Mesodermal cell (in vitro differentiated cells): Measurements from ENCODE around the gene DAB2IP.

Experiments used
- H3K27ac ChIP-seq: 2 replicates; pipeline ENCODE4 v1.7.0; 2013; ENCODE audit warnings: mild to moderate bottlenecking, low read depth, low read length, moderate library complexity; ENCODE audit not compliant: severe bottlenecking
- H3K36me3 ChIP-seq: 2 replicates; pipeline ENCODE4 v1.7.1; 2013; ENCODE audit warnings: mild to moderate bottlenecking, low read length, moderate library complexity; ENCODE audit not compliant: control insufficient read depth, insufficient read depth
- H3K4me1 ChIP-seq: one replicate; pipeline ENCODE4 v1.7.1; 2013; ENCODE audit warnings: mild to moderate bottlenecking, low read length; ENCODE audit not compliant: insufficient read depth, control insufficient read depth, poor library complexity, severe bottlenecking
- H3K4me3 ChIP-seq: 2 replicates; pipeline ENCODE4 v1.7.0; 2013; ENCODE audit warnings: low read length, control low read depth, mild to moderate bottlenecking; ENCODE audit not compliant: insufficient read depth, poor library complexity, severe bottlenecking; ENCODE audit errors: extremely low read depth
- H3K9me3 ChIP-seq: 2 replicates; pipeline ENCODE4 v1.7.1; 2013; ENCODE audit warnings: mild to moderate bottlenecking, low read length, moderate library complexity; ENCODE audit not compliant: control insufficient read depth
- WGBS, 2 experiments: methylation state at CpG; one replicate each; pipeline ENCODE4 v1.1.5; 2013; ENCODE audit warnings: missing lambda C conversion rate in 2 of 2; ENCODE audit not compliant: insufficient coverage in 2 of 2; 5-methylcytosine and 5-hydroxymethylcytosine counted together

DAB2IP gene

GRCh38 chr9:121780177-121781040 lies 129.0 kb downstream of the DAB2IP start:
- H3K27ac ChIP-seq: no peak overlapping the region
- peaks cover 28% of the 10 kb centered on the region for H3K4me1 ChIP-seq
- 94% methylated on average over 9 to 16 of the region's 17 CpGs for WGBS, 2 experiments

DNA sequence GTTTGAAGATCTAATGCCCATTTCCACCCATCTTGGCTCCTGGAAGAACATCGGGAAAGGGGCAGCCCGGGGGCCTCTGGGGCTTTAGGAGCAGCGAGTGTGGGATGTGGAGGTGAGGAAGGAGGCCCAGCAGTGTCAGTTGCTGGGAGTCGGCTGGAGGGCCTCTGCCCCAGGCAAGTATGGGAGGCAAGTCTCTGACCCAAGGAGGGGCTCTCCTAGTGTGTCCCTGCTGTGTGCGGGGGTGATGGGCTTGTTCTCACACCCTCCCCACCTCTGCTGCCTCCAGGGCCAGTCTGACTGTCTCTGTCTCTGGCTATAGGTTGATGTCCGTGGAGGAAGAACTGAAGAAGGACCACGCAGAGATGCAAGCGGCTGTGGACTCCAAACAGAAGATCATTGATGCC lies 129.7 kb downstream of the DAB2IP start:
- peaks cover 28% of the 10 kb centered on the region for H3K4me1 ChIP-seq
- no peaks in the 10 kb centered on the region for H3K9me3 ChIP-seq
- no peak overlapping the region for H3K27ac ChIP-seq
- WGBS, 2 experiments: 96 to 100% methylated on average over 3 to 7 of the region's 8 CpGs
- peaks cover 85% of the 10 kb centered on the region for H3K36me3 ChIP-seq
- no peak overlapping the region for H3K4me3 ChIP-seq

More at GRCh38 chr9:121780177-121781040, 129.0 kb downstream of the DAB2IP start:
- no peaks in the 10 kb centered on the region for H3K9me3 ChIP-seq
- H3K36me3 ChIP-seq: peaks cover 89% of the 10 kb centered on the region
- H3K4me3 ChIP-seq: no peak overlapping the region

GRCh38 chr9:121781701-121782464 lies 130.4 kb downstream of the DAB2IP start:
- Histone ChIP-seq H3K27ac (no peak overlapping the region), H3K4me3 (no peak overlapping the region), H3K36me3 (peaks cover 78% of the 10 kb centered on the region), H3K9me3 (no peaks in the 10 kb centered on the region), H3K4me1 (peaks cover 28% of the 10 kb centered on the region)
- WGBS, 2 experiments: 94 to 95% methylated on average over 12 to 14 of the region's 17 CpGs

DNA sequence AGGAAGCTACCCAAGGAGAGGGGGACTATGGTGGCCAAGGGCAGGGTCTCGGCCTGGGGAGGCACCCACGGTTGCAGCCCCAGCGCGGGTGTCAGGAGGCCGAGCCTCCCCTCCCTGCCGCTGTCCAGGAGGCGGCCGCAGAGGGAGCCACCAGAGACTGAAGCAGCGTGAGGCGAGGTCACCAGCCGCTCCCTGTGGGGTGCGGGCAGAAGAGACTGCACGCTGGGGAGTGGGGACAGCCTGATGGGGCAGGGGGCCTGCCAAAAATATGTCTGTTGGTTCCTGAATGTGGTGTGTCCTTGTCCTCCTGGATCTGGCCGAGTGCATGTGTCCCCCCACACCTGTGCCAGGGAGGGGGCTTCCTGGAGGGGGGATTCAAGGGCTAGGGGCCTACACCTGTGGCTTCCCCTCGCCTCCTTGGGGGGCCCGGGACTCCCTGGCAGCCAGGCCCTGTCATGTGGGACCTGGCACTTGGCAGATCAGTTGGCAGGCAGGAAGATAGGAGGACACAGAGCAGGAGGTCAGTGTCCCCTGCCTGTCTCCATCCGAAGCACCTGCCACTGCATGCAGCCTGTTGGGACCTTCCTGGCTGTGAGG lies 131.2 kb downstream of the DAB2IP start:
- Histone ChIP-seq H3K4me3 (no peak overlapping the region), H3K27ac (no peak overlapping the region), H3K9me3 (no peaks in the 10 kb centered on the region), H3K4me1 (peaks cover 28% of the 10 kb centered on the region), H3K36me3 (peaks cover 71% of the 10 kb centered on the region)
- WGBS, 2 experiments: 95 to 97% methylated on average over 8 to 16 of the region's 17 CpGs

DNA sequence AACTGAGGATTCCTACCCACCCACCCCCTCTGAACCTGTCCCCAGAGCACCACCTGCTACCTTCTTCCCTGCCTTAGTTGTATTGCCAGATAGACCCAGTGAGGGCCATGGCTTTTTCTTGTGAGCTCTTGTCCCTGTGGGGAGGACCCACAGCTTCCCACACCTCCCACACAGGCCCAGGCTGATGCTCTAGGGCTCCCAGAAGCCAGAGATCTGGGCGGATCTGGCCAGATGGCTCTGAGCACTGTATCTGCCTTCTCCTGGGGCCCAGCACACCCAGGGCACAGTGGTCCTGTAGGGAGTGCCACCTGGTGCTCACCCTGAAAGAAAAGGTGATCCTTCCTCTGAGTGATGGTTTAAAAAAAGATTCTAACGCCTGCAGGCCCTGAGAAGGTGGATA lies 131.7 kb downstream of the DAB2IP start:
- H3K4me1 ChIP-seq: peaks cover 27% of the 10 kb centered on the region
- H3K27ac ChIP-seq: no peak overlapping the region
- H3K9me3 ChIP-seq: no peaks in the 10 kb centered on the region
- 100% methylated on average over 2 of the region's 2 CpGs; no CpG with 5 or more reads in 1 of the 2 experiments for WGBS, 2 experiments
- H3K36me3 ChIP-seq: peaks cover 66% of the 10 kb centered on the region
- no peak overlapping the region for H3K4me3 ChIP-seq

DNA sequence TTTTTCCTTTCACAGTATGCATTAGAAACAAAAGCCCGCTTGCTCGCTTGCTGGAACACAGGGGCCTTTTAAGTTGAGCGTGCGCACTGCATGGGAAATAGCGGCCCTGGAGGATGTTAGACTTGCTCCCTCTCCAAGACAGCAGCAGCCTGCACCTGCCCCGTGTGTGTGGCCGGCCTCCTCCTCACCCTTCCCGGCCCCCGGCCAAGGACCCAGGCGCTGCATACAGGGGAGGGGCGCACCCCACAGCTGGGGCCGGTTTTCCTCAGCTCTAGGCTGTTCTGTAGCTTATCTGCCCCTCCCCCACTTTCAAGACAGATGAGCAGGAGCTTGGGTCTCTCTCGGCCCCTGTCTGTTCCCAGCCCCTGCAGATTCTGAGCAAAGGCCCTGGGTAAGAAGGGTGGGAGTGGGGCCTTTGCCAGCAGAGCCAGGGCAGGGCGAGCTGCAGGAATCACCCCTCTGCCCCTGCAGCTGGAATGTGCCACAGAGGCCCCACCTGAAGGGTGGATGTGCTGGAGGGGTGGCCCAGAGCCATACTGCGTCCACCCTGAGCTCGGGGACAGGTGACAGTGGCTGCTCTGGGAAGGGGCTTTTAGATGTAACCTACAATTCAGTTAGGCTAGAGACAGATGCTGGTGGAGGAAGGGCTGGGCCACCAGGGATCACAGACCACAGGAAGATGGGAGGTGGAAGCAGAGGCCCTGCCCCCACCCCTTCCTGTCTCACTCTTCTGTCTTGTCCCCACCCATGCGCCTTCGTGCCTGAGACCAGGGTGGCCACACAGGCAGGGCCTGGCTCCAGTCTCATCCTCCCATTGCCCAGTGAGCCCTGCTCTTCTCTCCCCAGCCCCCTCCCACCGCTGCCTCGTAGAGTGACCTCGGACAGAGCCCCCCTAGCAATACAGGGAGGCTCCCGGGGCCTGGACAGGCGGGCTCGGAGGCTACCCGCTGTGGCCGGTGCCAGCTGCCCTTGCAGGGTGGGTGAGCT lies 132.4 kb downstream of the DAB2IP start:
- peaks cover 64% of the 10 kb centered on the region for H3K36me3 ChIP-seq

GRCh38 chr9:121784731-121785411 lies 133.4 kb downstream of the DAB2IP start:
- Histone ChIP-seq H3K4me3 (no peak overlapping the region), H3K36me3 (peaks cover 58% of the 10 kb centered on the region), H3K4me1 (peaks cover 19% of the 10 kb centered on the region), H3K27ac (no peak overlapping the region), H3K9me3 (no peaks in the 10 kb centered on the region)
- 67 to 73% methylated on average over 10 of the region's 17 CpGs for WGBS, 2 experiments

More for the DNA sequence above, 132.4 kb downstream of the DAB2IP start:
- no peak overlapping the region for H3K27ac ChIP-seq
- H3K4me1 ChIP-seq: peaks cover 20% of the 10 kb centered on the region
- WGBS, 2 experiments: 76 to 79% methylated on average over 23 to 24 of the region's 26 CpGs
- H3K4me3 ChIP-seq: no peak overlapping the region
- no peaks in the 10 kb centered on the region for H3K9me3 ChIP-seq

DNA sequence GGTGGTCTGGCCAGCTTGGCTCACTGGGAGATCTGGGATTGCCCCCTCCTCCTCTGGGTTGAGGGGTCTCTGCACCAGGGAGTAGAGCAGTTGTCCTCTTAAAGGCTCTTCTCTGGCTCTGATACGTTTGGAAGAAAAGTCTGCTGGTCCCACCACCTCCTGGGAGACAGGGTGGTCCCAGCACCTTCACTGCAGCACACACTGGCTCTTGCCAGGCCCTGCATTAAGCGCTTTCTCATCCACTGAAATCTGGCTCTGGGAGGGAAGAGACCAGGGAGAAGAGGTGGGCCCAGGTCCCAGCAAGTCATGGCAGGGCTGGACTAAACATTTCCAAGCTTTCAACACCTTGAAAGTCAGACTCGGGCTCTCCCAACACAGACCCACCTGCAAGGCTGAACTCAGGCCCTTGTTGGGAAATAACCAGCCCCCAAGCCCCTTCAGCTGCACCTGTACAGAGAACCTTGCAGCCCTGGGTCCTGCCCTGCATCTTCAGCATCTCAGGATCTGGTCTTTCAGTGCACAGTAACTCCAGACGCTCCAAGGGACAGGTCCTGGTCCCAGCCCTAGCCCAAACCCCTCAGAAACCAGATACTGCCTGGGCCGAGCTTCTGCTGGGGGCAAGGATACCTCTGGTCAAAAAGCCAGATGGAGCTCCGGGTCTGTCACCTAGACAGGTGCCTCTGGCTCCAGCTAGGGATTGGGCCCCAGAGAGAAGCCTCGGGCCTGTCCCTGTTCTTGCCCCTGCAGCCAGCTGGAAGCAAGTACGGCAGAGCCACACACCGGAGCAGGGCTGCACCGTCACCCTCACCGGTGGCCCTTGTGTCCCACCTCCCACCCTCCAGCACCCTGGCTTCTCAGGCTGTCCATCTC lies 134.5 kb downstream of the DAB2IP start:
- H3K27ac ChIP-seq: no peak overlapping the region
- H3K36me3 ChIP-seq: peaks cover 48% of the 10 kb centered on the region
- H3K9me3 ChIP-seq: no peaks in the 10 kb centered on the region
- WGBS, 2 experiments: 93 to 97% methylated on average over 10 to 11 of the region's 11 CpGs
- peaks cover 19% of the 10 kb centered on the region for H3K4me1 ChIP-seq
- no peak overlapping the region for H3K4me3 ChIP-seq

DNA sequence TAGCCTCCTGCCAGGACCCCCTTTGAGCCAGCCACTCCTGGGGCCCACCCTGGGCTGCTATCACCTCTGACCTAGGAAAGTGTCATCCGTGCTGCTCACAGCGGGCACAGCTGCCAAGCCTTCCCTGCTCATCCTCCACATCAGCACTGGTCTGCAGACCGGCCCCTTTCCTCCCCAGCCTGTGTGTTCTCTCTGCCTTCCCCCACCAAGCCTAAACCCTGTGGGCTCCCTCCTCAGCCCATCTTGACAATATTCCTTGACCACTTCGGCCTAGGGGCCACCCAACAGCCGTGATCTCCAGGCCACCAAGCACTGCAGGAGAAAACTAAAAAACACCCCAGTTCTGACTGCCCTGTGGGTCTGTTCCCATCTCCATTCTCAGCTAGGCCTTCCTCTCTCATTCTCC lies 135.1 kb downstream of the DAB2IP start:
- H3K27ac ChIP-seq: no peak overlapping the region
- peaks cover 42% of the 10 kb centered on the region for H3K36me3 ChIP-seq
- no peaks in the 10 kb centered on the region for H3K9me3 ChIP-seq
- H3K4me1 ChIP-seq: peaks cover 19% of the 10 kb centered on the region
- 89 to 90% methylated on average over 4 to 5 of the region's 5 CpGs for WGBS, 2 experiments
- no peak overlapping the region for H3K4me3 ChIP-seq
